Measurements from ENCODE around the gene FBXL16.
"Not testable (repeated sequence)": the region's sequence is repeated elsewhere in the genome, so short reads cannot be mapped to it uniquely, and the experiment has no call there.

The FBXL16 gene

DNA sequence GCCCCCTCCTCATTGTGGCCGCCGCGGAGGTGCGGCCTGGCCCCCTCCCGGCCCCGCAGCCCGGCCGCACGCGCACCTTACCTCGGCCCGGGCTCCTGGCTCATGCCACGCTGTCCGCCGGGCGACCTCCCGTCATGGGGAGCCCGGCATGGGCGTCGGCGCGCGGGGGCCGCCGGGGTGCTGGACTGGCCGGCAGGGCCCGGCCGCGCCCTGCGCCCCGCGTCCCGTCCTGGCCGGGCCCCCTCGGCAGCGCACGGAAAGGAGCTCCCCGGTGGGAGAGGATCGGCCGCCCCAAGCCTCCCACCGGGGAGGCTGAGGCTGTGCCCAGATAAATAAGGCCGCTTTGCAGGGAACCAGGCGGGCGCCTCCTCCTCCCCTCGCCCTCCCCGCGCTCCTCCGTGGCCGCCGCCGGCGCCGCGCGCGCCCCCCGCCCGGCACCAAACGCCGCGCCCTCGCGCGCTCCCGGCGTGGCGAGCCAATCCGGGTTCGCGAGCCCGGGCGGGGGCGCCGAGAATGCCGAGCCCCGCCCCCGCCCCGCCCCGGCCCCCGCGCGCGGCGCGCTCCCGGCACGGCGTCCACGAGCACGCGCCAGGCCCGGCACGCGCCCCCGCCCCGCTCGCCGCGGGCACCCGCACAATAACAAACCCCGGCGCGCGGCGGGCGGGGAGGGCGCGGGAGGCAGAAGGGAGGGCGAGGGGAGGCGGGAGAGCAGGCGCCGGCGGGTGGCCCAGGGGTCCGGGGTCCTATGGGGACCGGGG, at the start of gene FBXL16:
TSS of gene FBXL16 (minus strand) at position 371 of the 758 bp plus-strand sequence. CDS start 8,396 bp downstream, outside the sequence.
- no peak for DNase-seq (ENCODE audit: low spot score)

GRCh38 chr16:754656-755055, 49.1 kb upstream of the FBXL16 start:
- no peak for DNase-seq (ENCODE audit: low spot score)

GRCh38 chr16:754121-754607, 48.6 kb upstream of the FBXL16 start:
- DNase-seq (ENCODE audit: low spot score) = not testable (repeated sequence)

- peak; percentile 36 for DNase-seq (ENCODE audit: low spot score)
These were observed 46.4 kb upstream of the FBXL16 start for GRCh38 chr16:752007-752312.

DNA sequence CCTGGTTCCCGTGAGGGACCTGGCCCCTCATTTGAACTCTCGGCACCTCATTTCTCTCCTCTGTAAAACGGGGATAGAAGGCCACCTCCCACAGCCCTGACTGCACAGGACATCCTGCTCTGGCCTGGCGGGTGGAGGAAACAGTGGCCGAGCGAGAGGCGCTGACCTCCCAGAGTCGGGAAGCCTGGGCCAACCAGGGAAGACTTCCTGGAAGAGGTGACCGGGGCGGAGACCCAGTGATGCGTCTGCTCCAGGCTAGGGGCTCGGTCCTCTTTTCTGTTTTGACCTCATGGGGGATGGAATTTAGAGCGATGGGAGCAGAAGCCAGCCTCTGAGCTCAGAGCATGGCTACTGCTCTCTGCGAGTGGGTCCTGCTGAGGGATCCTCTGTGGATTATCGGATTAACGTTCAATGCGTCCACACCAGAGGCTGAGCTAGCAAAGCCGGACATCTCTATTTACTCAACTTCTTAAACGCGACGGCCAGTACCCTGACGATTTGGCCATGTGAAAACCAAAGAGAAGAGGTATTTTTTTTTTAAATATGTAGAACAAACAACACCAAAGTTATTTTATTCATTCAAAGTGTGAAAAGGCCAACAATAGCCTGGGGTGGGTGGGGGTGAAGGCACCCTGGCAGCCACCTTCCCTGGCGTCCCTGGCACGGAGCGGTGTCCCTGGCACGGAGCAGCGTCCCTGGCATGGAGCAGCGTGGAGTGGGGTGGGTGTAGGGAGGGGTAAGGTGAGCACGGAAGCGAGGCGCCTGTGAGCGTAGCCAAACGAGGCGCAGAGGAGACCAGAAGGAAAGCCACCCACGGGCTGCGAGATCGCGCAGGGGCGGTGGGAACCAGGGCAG, 45.8 kb upstream of the FBXL16 start:
- DNase-seq (ENCODE audit: low spot score) = no peak

- DNase-seq (ENCODE audit: low spot score) = no peak
These were observed 44.9 kb upstream of the FBXL16 start for GRCh38 chr16:750485-750884.

- no peak for DNase-seq (ENCODE audit: low spot score)
These were observed 43.4 kb upstream of the FBXL16 start for GRCh38 chr16:749010-749409.

GRCh38 chr16:747978-748746, 42.6 kb upstream of the FBXL16 start:
- no peak for DNase-seq (ENCODE audit: low spot score)

GRCh38 chr16:746637-747036, 41.0 kb upstream of the FBXL16 start:
- no peak for DNase-seq (ENCODE audit: low spot score)

GRCh38 chr16:745739-746138, 40.1 kb upstream of the FBXL16 start:
- DNase-seq (ENCODE audit: low spot score) = no peak

- DNase-seq (ENCODE audit: low spot score) = no peak
These were observed 38.3 kb upstream of the FBXL16 start for GRCh38 chr16:743794-744500.

- not testable (repeated sequence) for DNase-seq (ENCODE audit: low spot score)
These were observed 37.3 kb upstream of the FBXL16 start for GRCh38 chr16:742894-743293.

DNA sequence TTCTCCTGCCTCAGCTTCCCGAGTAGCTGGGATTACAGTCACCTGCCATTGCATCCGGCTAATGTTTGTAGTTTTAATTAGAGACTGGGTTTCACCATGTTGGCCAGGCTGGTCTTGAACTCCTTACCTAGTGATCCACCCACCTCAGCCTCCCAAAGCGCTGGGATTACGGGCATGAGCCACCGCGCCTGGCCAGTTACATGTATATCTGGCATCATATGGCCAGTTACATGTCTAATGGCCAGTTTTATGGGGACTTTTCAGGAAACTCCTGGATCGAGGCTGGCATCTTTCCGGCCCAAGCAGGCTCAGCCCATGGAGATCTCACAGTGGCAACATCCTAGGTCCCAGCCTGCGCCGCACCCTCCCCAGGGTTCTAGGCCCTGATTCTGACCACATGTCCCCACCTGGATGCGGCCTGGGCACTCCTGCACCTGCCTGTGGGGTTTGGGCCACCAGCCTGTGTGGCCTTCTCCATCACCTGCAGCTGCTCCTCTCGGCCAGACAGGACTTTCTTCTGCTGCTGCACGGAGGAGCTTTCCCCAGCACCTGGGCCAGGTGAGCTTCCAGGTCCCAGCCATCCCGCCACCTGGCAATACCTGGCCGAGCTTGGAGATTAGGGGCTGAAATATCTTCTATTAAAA, 36.5 kb upstream of the FBXL16 start:
- no peak for DNase-seq (ENCODE audit: low spot score)

- DNase-seq (ENCODE audit: low spot score) = peak; percentile 80
These were observed 35.3 kb upstream of the FBXL16 start, which contains the start of gene CIAO3 for GRCh38 chr16:740764-741505. TSS of gene CIAO3 (minus strand) at chr16:740997. CDS start at chr16:740985, 12 bp downstream.

GRCh38 chr16:740459-740763, 34.8 kb upstream of the FBXL16 start:
- DNase-seq (ENCODE audit: low spot score) = no peak

- no peak for DNase-seq (ENCODE audit: low spot score)
These were observed 34.2 kb upstream of the FBXL16 start for GRCh38 chr16:739560-740458.

- DNase-seq (ENCODE audit: low spot score) = no peak
These were observed 31.4 kb upstream of the FBXL16 start for GRCh38 chr16:736936-737481.

DNA sequence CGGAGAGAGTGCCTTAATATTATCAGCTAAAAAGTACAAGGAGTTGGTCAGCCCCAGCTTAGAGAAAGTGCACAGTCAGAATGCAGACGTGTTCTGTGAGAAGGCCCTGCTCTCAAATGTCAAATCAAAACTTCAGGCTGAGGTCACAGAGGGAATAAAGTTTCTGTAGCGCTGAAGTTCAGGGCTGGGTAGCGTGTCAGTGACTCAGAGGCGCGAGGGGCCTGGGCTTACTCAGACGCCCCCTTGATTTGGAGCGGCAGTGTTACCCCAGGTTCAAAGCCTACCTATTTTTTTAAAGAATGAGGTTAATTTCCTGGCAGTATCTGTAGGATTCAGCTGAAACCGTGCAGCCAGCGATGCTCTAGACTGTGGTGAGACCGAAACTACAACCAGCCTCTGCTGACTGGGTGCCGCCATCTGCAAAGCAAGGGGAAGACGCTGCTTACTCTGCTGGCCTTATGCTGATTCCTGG, 30.4 kb upstream of the FBXL16 start:
- no peak for DNase-seq (ENCODE audit: low spot score)

All from SW480 (cell line).